Measurements from ENCODE around the gene NAT14.

DNA sequence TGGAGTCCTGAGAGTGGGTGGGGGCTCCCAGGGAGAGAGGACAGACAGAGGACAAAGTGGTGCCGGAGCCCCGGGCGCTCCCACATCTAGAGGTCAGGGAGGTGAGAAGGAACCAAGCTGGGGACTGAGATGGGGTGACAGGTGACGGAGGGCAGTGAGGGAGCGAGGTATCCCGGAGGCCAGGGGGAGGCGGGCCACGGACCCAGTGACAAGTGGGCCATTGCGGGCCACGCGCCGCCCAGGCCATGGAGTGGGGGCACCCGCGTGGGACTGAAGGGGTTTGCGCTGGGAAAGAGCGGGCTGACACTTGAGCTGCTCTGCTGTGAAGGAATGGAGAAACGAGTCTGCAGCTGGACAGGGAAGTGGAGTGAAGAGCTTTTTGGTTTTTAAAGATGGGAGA is 5.9 kb upstream of the NAT14 start:
- no peak for TF ChIP-seq POLR2AphosphoS5 (IDR thresholded peaks at IDR 0.05; ENCODE audit: low read depth, low read length)
- TF ChIP-seq FOXP2 (optimal IDR thresholded peaks at IDR 0.05; ENCODE audit: borderline replicate concordance, extremely low read depth, extremely low read length, insufficient read depth) = no peak
- TF ChIP-seq, protein P1, sequence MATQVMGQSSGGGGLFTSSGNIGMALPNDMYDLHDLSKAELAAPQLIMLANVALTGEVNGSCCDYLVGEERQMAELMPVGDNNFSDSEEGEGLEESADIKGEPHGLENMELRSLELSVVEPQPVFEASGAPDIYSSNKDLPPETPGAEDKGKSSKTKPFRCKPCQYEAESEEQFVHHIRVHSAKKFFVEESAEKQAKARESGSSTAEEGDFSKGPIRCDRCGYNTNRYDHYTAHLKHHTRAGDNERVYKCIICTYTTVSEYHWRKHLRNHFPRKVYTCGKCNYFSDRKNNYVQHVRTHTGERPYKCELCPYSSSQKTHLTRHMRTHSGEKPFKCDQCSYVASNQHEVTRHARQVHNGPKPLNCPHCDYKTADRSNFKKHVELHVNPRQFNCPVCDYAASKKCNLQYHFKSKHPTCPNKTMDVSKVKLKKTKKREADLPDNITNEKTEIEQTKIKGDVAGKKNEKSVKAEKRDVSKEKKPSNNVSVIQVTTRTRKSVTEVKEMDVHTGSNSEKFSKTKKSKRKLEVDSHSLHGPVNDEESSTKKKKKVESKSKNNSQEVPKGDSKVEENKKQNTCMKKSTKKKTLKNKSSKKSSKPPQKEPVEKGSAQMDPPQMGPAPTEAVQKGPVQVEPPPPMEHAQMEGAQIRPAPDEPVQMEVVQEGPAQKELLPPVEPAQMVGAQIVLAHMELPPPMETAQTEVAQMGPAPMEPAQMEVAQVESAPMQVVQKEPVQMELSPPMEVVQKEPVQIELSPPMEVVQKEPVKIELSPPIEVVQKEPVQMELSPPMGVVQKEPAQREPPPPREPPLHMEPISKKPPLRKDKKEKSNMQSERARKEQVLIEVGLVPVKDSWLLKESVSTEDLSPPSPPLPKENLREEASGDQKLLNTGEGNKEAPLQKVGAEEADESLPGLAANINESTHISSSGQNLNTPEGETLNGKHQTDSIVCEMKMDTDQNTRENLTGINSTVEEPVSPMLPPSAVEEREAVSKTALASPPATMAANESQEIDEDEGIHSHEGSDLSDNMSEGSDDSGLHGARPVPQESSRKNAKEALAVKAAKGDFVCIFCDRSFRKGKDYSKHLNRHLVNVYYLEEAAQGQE (IDR thresholded peaks at IDR 0.05; ENCODE audit: insufficient read depth in 1 of 2, low read depth in 2 of 2, low read length in 2 of 2) = no peak
- no peak for TF ChIP-seq TAF1 (IDR thresholded peaks at IDR 0.05; ENCODE audit: borderline replicate concordance, insufficient read depth, low read length)
